ENCODE measurements around the gene SPINK5.

SPINK5 gene

DNA sequence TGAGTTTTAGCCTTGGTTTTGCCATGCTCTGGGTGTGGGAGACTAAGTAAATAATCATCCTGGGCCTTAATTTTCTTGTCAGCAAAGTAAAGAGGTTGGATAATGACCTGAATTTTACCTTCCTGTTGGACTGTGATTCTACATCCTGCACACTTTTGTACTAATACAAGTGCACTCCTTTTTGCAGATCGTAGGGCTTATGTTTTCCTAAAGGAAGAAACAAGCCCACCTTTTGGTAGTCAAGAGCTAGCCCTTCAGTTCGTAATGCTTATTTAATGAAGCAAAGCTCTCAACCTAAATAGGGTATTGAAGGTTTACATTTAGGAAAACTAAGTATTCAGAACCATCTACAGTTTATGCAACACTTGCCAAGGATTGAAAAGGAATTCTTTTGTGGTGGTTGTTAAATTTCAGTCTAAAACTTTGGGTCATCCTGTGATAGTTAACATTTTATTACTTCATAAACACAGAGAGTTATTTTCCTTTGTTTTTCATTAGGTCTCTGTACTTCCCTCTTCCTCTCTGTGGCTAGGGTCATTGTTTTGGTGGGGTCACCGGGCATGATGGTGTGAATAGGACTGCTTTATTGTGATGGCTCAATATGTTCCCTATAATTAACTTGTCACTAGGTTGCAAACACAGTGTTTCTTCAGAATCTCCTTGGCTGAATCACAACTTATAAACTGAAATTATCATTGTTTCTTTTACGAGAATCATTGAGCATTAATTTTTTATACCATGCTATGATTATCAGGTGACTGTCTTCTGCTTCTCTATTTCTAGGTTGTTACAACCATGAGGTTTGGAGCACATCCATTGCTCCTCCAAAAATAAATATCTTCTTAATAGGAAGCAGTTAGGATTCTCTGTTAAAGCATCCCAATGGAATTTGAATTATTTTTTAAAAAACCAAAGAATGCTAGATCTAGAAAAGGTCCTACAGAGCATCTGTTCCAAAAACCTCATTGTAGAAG lies 28.5 kb downstream of the SPINK5 start:
- DNase-seq (ENCODE audit: low read depth, low spot score), result no peak

DNA sequence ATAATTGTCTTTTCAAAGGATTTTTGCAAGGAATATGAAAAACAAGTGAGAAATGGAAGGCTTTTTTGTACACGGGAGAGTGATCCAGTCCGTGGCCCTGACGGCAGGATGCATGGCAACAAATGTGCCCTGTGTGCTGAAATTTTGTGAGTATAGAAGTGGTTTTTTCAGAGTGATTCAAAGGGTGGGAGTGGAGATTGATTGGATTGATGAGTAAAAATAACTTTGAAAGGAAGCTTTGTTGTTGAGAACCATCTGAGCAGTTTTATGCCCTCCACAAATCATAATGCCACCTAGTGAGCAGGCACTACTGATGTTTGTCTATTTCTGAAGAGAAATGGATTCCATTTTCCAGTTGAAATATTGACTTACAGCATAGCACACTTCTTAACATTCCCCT lies 30.6 kb downstream of the SPINK5 start:
- no peak for DNase-seq (ENCODE audit: low read depth, low spot score)

DNA sequence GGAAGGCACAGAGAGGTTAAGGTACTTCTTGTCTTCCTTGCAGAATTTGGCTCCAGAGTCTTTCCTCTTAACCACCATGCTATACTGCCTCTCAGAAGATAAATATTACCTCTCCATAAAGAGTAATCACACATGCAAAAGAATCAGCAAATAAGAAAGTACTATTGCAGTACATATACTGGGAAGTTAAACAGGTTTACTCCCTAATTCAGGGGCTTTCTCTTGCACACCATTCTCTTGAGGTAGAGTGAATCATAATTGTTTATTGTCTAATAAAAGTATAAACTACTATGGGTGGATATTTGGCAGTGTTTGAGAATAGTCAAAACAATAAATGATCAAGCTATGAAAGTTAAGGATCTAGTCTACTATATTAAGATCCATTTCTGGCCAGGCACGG lies 40.4 kb downstream of the SPINK5 start:
- DNase-seq (ENCODE audit: low read depth, low spot score), result no peak

GRCh38 chr5:148107608-148108007 lies 43.8 kb downstream of the SPINK5 start:
- DNase-seq (ENCODE audit: low read depth, low spot score), result no peak

DNA sequence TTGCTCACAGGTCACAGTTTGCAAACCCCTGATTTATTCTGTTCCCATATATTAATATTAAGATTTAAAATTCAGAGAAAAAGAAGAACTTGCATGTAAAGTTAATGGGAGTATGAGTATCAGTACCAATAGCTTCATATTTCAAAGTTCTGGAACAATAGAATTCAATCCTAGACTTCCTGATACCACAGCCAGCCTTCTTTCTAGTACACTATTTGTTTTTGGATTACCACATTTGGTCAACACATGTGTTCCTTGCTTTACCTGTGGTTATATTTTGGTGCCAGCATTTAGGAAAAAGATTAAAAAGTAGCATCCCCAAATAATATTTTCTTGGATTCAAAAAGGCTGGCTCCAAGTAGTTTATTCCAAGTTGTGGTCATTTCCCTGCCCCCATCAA lies 49.5 kb downstream of the SPINK5 start:
- no peak for DNase-seq (ENCODE audit: low read depth, low spot score)

- DNase-seq (ENCODE audit: low read depth, low spot score), result no peak
Observed at GRCh38 chr5:148120317-148120716, 56.5 kb downstream of the SPINK5 start.

- DNase-seq (ENCODE audit: low read depth, low spot score), result no peak
Observed at GRCh38 chr5:148125641-148126040, 61.9 kb downstream of the SPINK5 start.

DNA sequence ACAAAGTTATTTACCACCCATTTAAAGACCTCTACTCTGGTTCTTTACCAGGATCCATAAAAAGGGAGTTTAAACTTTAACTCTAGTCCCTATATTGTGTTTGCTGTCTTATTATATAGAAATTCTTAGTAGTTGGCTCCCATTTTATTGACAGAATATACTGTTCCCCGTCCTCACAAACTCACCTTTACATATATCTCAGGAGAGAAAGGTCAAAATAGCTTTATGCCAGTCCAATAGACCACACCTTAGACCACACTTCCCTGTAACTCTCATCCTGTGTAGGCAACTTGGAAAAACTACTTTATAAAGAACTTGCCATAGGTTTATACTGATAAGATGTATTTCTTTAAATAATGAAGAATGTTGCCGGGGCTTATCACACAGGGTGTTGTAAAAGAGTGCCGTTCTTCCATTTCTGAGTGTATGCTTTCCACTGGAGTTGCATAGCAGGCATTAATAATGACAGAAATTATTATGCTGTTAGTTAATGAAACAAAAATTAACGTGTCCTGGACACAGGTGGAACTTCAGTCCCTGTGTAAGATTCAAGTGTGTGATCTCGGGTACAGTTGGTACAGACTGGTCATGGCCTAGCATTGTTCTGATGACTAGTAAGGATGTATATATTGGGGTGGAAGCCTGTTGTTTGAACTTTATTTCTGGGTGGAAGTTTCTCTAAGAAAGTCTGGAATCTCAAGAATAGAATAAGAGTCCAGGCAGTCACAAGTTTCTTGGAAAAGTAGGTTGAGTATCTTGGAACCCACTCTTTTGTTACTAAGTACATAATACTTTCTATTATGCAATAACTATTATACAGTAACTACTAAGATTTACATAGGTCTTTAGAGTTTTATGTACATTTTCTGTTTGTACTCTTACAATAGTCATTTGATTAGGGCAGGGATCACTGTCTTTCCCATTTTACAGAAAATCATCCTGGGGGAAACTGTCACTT lies 71.6 kb downstream of the SPINK5 start:
- DNase-seq (ENCODE audit: low read depth, low spot score), result no peak

- no peak for DNase-seq (ENCODE audit: low read depth, low spot score)
Observed at GRCh38 chr5:148140846-148141245, 77.1 kb downstream of the SPINK5 start.

GRCh38 chr5:148141645-148142044 lies 77.9 kb downstream of the SPINK5 start:
- DNase-seq (ENCODE audit: low read depth, low spot score), result no peak

GRCh38 chr5:148145916-148146315 lies 82.1 kb downstream of the SPINK5 start:
- no peak for DNase-seq (ENCODE audit: low read depth, low spot score)

DNA sequence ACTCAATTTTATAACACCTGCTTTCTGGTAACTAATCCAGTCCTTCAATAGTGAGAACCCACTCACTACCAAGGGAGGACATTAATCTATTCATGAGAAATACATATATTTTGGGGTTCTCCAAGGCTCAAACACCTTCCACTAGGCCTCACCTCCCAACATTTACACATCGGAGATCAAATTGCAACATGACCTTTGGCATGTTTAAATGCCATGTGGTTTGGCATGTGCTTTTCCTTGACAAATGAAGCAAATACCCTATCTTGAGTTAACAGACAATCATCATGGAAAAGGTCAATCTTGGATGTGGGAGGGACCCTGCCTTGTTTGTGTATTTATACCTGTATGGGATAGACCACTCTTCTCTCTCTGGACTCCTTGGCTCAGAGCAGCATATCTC lies 82.7 kb downstream of the SPINK5 start:
- DNase-seq (ENCODE audit: low read depth, low spot score), result no peak

DNA sequence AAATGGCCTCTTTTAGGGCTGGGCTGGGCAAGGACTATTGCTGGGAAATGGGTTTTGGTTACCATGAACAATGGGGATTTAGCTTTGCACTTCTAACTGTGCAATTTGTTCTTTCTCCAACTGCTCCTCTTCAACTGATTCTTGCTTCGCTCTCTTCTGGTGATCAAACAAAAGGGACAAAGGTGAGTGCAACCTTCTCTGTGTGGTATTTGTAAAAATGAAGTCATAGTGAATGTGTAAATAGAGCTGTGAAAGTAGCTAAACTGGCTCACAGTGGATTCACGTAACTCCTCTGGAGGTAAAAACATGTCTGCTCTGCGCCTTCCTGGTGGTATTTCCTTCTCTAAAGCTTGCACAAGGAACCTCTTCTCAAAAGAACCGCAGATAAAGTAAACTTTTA lies 83.6 kb downstream of the SPINK5 start:
- DNase-seq (ENCODE audit: low read depth, low spot score), result no peak

DNA sequence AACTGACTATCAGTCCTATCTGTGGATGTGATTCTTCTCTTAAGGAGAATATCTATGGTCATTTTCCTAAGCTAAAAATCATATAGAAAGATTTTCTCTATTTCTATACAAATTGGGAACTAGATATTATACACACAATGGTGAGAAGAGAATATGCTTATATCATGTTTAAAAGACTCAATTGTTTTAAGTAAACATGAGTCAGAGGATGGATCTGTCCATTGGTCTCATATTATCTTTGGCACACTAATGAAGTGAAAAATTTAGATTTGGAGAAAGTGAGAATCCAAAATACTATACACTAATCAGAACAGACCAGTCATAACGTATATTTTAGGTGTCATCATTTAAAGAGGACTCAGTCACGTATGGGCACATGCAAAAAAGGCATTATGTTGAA lies 88.1 kb downstream of the SPINK5 start:
- no peak for DNase-seq (ENCODE audit: low read depth, low spot score)

DNA sequence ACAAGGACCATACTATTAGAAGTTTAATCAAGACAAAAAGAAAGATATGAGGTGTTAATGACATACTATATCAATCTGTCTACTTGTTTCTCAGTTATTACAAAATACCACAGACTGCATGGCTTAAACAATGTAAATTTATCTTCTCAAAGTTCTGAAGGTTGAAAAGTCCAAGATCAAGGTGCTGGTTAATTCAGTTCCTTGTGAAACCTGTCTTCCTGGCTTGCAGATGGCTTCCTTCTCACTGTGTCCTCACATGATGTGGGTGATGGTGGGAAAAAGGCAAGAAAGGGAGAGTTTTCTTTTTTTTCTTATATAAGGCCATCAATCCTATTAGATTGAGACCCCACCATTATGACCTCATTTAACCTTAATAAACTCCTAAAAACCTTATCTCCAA lies 89.0 kb downstream of the SPINK5 start:
- DNase-seq (ENCODE audit: low read depth, low spot score), result no peak

GRCh38 chr5:148156609-148157008 lies 92.8 kb downstream of the SPINK5 start:
- DNase-seq (ENCODE audit: low read depth, low spot score), result no peak

GRCh38 chr5:148162038-148162437 lies 98.3 kb downstream of the SPINK5 start:
- DNase-seq (ENCODE audit: low read depth, low spot score), result no peak

GRCh38 chr5:148163345-148163744 lies 99.6 kb downstream of the SPINK5 start:
- no peak for DNase-seq (ENCODE audit: low read depth, low spot score)

DNA sequence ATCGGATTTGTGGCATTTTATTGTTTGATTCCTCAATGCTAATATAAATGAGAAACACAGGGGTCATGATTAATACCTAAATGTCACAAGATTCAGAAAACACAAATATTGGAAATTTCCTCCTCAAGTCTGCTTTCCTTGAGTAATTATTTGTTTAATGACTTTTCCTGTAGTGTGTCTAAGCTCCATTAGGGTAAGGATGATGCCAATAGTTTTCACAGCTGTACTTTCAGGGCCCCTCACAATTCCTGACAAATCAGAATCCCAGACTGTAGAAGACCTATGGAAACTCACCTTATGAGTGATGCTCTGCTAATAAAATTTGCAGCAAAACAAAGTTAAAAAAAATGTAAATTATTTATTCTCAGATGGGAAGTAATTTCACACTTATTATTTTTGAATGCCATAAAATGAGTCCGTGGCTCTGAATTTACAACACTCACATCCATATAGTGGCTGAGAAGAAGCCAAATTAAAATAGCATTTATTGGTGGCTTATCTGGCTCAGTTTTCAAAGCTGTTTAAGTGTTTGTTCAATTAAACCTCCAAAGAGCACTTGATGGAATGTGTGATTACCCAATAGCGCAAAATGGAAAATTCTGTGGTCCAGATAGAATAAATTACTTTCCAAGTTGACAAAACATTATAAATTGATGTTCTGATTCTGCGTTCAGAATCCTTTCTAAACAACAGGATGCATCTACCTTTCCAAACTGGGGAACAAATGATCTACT lies 102.9 kb downstream of the SPINK5 start:
- no peak for DNase-seq (ENCODE audit: low read depth, low spot score)

DNA sequence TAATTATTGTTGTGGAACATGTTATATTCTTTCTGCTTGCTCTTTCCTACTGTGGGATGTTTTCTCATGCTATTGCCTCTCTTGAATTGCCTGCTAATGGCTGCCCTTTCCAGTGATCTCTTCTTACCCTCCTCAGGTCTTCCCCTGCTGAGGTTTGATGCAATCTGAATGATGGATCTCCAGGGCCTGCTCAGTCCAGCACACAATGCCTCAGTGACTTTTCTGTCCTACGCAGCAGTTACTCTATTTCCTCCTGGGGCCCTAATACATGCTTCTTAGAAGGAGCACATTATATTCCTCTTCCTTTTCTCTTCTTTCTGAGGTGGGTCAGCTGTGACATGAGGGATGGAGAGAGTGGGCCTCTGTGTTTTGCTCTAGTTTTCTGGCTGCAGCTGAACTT lies 104.5 kb downstream of the SPINK5 start, which contains the start of gene SPINK14:
TSS of gene SPINK14 (plus strand) at position 301 of the 400 bp plus-strand sequence. CDS start 1,187 bp downstream, outside the sequence.
- no peak for DNase-seq (ENCODE audit: low read depth, low spot score)

GRCh38 chr5:148172377-148172776 lies 108.6 kb downstream of the SPINK5 start:
- DNase-seq (ENCODE audit: low read depth, low spot score), result no peak

DNA sequence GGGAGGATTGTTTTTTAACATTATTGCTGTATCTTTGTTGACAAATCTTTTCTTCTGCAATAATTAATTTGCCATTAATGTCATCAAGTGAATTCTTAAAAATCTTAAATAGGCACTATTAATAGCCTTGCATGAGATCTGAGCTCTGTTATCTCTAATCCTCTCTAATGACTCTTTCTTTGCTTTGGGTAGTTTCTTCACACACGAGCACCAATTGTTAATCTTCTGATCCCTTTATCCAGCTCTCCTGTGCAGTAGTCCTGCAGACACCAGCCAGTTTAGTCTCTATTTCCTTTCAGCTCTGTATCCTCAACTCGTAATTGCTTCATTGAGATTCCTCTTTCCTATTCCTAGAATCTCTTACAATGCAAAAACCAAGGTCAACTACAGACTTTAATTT lies 112.7 kb downstream of the SPINK5 start:
- DNase-seq (ENCODE audit: low read depth, low spot score), result no peak
